ENCODE measurements around the gene PANX1. TPM values are rescaled to one million over a fixed set of nuclear protein-coding genes. Genes with fewer than 3 reads are reported as not detected.

Gene PANX1
- total and polyA plus RNA-seq, 2 donors (not counting 1 experiment from before 2014, with no cell fraction given), result 4.2 to 10.3 TPM

DNA sequence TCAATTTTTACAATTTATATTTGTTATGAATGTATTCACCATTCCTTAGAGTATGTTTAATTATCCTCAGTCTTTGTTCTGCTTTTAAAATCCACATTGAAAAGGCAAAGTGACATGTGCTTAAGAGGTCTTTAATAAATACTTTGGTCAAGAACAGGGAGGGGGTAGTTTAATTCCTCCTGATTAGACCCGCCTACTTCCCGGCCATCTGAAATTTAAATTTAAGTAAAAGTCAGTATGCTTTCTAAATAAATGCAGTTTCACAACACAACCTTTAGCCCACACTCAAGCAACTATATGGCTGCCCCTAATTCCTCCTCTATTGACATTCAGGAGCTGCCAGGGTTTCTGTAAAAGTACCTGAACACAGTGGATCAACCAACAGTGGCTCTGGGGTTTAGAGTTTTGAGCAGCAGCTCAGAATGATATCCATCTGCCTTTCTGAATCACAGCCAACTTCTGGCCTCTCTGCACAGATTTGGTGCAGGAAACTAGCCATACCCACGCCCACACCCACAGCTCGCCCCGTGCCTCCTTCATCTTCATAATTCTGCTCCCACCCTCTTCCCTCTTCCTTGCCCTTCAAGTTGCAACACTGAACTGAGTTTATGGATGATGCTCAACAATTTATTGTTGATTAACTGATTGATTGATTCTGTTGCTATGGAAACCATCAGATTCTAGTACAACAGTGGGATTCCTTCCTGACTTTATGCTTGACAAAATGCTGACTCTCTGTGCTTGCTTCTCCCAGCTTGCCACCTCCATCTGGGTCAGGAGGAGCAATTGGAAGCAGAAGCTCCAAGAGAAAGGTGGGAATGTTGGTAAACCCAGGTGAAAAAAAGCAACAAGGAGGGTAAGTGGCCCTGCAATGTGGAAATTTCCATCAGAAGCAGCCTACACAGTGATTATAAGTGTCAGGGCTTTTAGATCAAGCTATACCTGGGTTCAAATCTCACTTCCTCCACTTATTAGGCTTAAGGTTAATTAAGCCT lies 70.8 kb downstream of the PANX1 start:
- POLR2A ChIA-PET, result no interaction called here
- no peaks in the 10 kb centered on the region for H3K36me3 ChIP-seq (replicated peaks in 1 of 2; ENCODE audit: control extremely low read depth in 1 of 2, control insufficient read depth in 1 of 2, extremely low read depth in 1 of 2, insufficient read depth in 2 of 2, low read length in 1 of 2)
- H3K9me3 ChIP-seq (ENCODE audit: control extremely low read depth in 1 of 3, control insufficient read depth in 2 of 3, insufficient read depth in 1 of 3, low read length in 2 of 3), result no peaks in the 10 kb centered on the region
- H3K79me2 ChIP-seq (ENCODE audit: control insufficient read depth, insufficient read depth, low read length), result no peaks in the 10 kb centered on the region
- no peak overlapping the region for H3K27ac ChIP-seq (ENCODE audit: low read length in 2 of 2)
- TF ChIP-seq, protein P1, sequence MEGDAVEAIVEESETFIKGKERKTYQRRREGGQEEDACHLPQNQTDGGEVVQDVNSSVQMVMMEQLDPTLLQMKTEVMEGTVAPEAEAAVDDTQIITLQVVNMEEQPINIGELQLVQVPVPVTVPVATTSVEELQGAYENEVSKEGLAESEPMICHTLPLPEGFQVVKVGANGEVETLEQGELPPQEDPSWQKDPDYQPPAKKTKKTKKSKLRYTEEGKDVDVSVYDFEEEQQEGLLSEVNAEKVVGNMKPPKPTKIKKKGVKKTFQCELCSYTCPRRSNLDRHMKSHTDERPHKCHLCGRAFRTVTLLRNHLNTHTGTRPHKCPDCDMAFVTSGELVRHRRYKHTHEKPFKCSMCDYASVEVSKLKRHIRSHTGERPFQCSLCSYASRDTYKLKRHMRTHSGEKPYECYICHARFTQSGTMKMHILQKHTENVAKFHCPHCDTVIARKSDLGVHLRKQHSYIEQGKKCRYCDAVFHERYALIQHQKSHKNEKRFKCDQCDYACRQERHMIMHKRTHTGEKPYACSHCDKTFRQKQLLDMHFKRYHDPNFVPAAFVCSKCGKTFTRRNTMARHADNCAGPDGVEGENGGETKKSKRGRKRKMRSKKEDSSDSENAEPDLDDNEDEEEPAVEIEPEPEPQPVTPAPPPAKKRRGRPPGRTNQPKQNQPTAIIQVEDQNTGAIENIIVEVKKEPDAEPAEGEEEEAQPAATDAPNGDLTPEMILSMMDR (IDR thresholded peaks at IDR 0.05), result no peak
- TF ChIP-seq EZH2 (IDR thresholded peaks at IDR 0.05; ENCODE audit: borderline replicate concordance, insufficient read depth, low read depth, low read length, poor library complexity, severe bottlenecking), result no peak
- no peak for ATAC-seq (ENCODE audit: low read depth)
- intact Hi-C loops (cut with micrococcal nuclease), result no loop called here
- H3K9me3 Mint-ChIP-seq (ENCODE audit: insufficient read depth), result no peaks in the 10 kb centered on the region
- no peak for DNase-seq
- no peak overlapping the region for H3K9ac ChIP-seq (ENCODE audit: low read length)
- H2AFZ ChIP-seq (ENCODE audit: insufficient read depth, low read depth, low read length, poor library complexity, severe bottlenecking), result no peak overlapping the region
- no peaks in the 10 kb centered on the region for H3K4me1 ChIP-seq (ENCODE audit: control insufficient read depth in 2 of 2, insufficient read depth in 2 of 2, low read length in 2 of 2)
- H3K4me3 ChIP-seq (ENCODE audit: control extremely low read depth in 1 of 5, extremely low read depth in 1 of 5, insufficient read depth in 1 of 5, low read depth in 2 of 5, low read length in 4 of 5), result no peak overlapping the region
- no peaks in the 10 kb centered on the region for H3K4me1 Mint-ChIP-seq
- CTCF ChIA-PET, result no interaction called here
- no CpG with 5 or more reads among the region's 5 CpGs for WGBS (ENCODE audit: insufficient coverage)
- peaks cover 14% of the 10 kb centered on the region for H3K27me3 Mint-ChIP-seq
- H3K4me2 ChIP-seq (replicated peaks; ENCODE audit: low read depth, low read length, poor library complexity, severe bottlenecking), result no peak overlapping the region
- H4K20me1 ChIP-seq (ENCODE audit: control insufficient read depth, insufficient read depth, low read length, poor library complexity, severe bottlenecking), result no peaks in the 10 kb centered on the region
- H3K27ac Mint-ChIP-seq, result no peak overlapping the region
- H3K27me3 ChIP-seq (replicated peaks in 1 of 4; ENCODE audit: control extremely low read depth in 1 of 4, control insufficient read depth in 3 of 4, insufficient read depth in 4 of 4, low read length in 3 of 4), result no peaks in the 10 kb centered on the region
- H3K4me3 Mint-ChIP-seq, result no peak overlapping the region

DNA sequence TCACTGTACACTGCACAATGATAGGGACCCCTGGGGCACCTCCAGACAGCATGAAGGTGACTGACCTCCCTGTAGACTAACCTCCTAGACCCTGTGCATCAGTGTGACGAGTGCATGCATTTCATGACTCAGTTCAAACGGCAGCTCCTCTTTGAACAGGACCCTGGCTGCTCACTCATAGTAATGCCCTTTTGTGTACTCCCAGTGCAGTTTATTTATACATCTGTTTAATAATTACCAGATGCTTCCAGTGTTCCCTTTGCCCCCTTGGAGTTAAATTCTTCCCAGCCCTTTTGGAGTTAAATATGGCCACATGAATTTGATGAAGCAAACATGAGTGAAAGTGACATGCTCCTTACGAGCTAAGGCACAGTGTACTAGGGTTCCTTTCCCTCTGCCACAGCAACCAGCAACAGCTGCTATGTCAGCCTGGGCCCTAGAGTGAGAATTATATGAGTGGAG lies 72.4 kb downstream of the PANX1 start:
- no peaks in the 10 kb centered on the region for H3K79me2 ChIP-seq (ENCODE audit: control insufficient read depth, insufficient read depth, low read length)
- no peaks in the 10 kb centered on the region for H3K36me3 ChIP-seq (replicated peaks in 1 of 2; ENCODE audit: control extremely low read depth in 1 of 2, control insufficient read depth in 1 of 2, extremely low read depth in 1 of 2, insufficient read depth in 2 of 2, low read length in 1 of 2)
- DNase-seq (no peak), ATAC-seq (ENCODE audit: low read depth) (no peak)
- H3K9ac ChIP-seq (ENCODE audit: low read length), result no peak overlapping the region
- ChIA-PET CTCF (no interaction called here), POLR2A (no interaction called here)
- Mint-ChIP-seq H3K4me3 (no peak overlapping the region), H3K27ac (no peak overlapping the region), H3K9me3 (ENCODE audit: insufficient read depth) (no peaks in the 10 kb centered on the region), H3K4me1 (no peaks in the 10 kb centered on the region), H3K27me3 (peaks cover 14% of the 10 kb centered on the region)
- H3K27me3 ChIP-seq (replicated peaks in 1 of 4; ENCODE audit: control extremely low read depth in 1 of 4, control insufficient read depth in 3 of 4, insufficient read depth in 4 of 4, low read length in 3 of 4), result no peaks in the 10 kb centered on the region
- H4K20me1 ChIP-seq (ENCODE audit: control insufficient read depth, insufficient read depth, low read length, poor library complexity, severe bottlenecking), result no peaks in the 10 kb centered on the region
- no peak overlapping the region for H3K4me2 ChIP-seq (replicated peaks; ENCODE audit: low read depth, low read length, poor library complexity, severe bottlenecking)
- no peak for TF ChIP-seq EZH2 (IDR thresholded peaks at IDR 0.05; ENCODE audit: borderline replicate concordance, insufficient read depth, low read depth, low read length, poor library complexity, severe bottlenecking)
- TF ChIP-seq, protein P1 (IDR thresholded peaks at IDR 0.05), result no peak
- 44% methylated on average over 2 of the region's 3 CpGs for WGBS (ENCODE audit: insufficient coverage)
- H3K9me3 ChIP-seq (ENCODE audit: control extremely low read depth in 1 of 3, control insufficient read depth in 2 of 3, insufficient read depth in 1 of 3, low read length in 2 of 3), result no peaks in the 10 kb centered on the region
- H3K27ac ChIP-seq (ENCODE audit: low read length in 2 of 2), result no peak overlapping the region
- intact Hi-C loops (cut with micrococcal nuclease), result no loop called here
- no peaks in the 10 kb centered on the region for H3K4me1 ChIP-seq (ENCODE audit: control insufficient read depth in 2 of 2, insufficient read depth in 2 of 2, low read length in 2 of 2)
- no peak overlapping the region for H2AFZ ChIP-seq (ENCODE audit: insufficient read depth, low read depth, low read length, poor library complexity, severe bottlenecking)
- no peak overlapping the region for H3K4me3 ChIP-seq (ENCODE audit: control extremely low read depth in 1 of 5, extremely low read depth in 1 of 5, insufficient read depth in 1 of 5, low read depth in 2 of 5, low read length in 4 of 5)

Measured in B cell (primary cell).